GM13977 (cell line): ENCODE measurements around the gene WDR4.

Experiments used
- DNase-seq: peaks from one replicate; pipeline ENCODE4 v3.0.0; 2012; ENCODE audit warnings: low spot score
- CTCF ChIP-seq: IDR thresholded peaks from 2 replicates; pipeline ENCODE4 v1.5.1; 2012; ENCODE audit warnings: mild to moderate bottlenecking, control low read depth; ENCODE audit not compliant: insufficient read depth; ENCODE audit errors: extremely low read depth, missing control alignments
- in situ Hi-C: fragments of 300-500 bp; cut with MboI; formaldehyde crosslinking; loops from one replicate; pipeline ENCODE4 v1.12.0; 2022; ENCODE audit warnings: low sequenced_read_pairs, low pct_unique_long_range_greater_than_20kb, mixed read lengths, inconsistent platforms; ENCODE audit not compliant: unreplicated experiment

WDR4 gene

GRCh38 chr21:42863504-42863870, 15.9 kb downstream of the WDR4 start:
- in situ Hi-C loops, result loop anchor here (10.0 kb wide), 1 partner anchor 59 kb away; no protein-coding TSS in a partner anchor
- DNase-seq, result no peak
- no peak for TF ChIP-seq CTCF

- TF ChIP-seq CTCF, result no peak
- in situ Hi-C loops, result loop anchor here (10.0 kb wide), 1 partner anchor 58 kb away; no protein-coding TSS in a partner anchor
- DNase-seq, result no peak
Observed at GRCh38 chr21:42862774-42863503, 16.4 kb downstream of the WDR4 start.

GRCh38 chr21:42861848-42862400, 17.4 kb downstream of the WDR4 start:
- no peak for DNase-seq
- TF ChIP-seq CTCF, result no peak
- in situ Hi-C loops, result loop anchor here (10.0 kb wide), 1 partner anchor 57 kb away; no protein-coding TSS in a partner anchor

GRCh38 chr21:42861311-42861847, 18.0 kb downstream of the WDR4 start:
- TF ChIP-seq CTCF, result no peak
- DNase-seq, result no peak
- in situ Hi-C loops, result loop anchor here (10.0 kb wide), 1 partner anchor 57 kb away; no protein-coding TSS in a partner anchor

GRCh38 chr21:42860345-42860744, 19.0 kb downstream of the WDR4 start:
- in situ Hi-C loops, result loop anchor here (10.0 kb wide), 1 partner anchor 56 kb away; no protein-coding TSS in a partner anchor
- no peak for DNase-seq
- no peak for TF ChIP-seq CTCF

- no peak for DNase-seq
- no peak for TF ChIP-seq CTCF
- in situ Hi-C loops, result loop anchor here (10.0 kb wide), 1 partner anchor 55 kb away; no protein-coding TSS in a partner anchor
Observed at GRCh38 chr21:42859891-42860230, 19.5 kb downstream of the WDR4 start.
